Activated naive CD4-positive, alpha-beta T cell treated with anti-CD3 and anti-CD28 coated beads, Interleukin-2, amount 50 U/mL, for 16 hours (primary cell): ENCODE measurements around the gene GPATCH8.
"Not testable (repeated sequence)": the region's sequence is repeated elsewhere in the genome, so short reads cannot be mapped to it uniquely, and the experiment has no call there.

Source experiments
- DNase-seq: peaks from one replicate; pipeline ENCODE4 v3.0.0-alpha.2; 2020

The GPATCH8 gene

GRCh38 chr17:44523672-44523972 is 20.4 kb upstream of the GPATCH8 start:
- no peak for DNase-seq

GRCh38 chr17:44522883-44523671 is 19.9 kb upstream of the GPATCH8 start:
- DNase-seq: peak; percentile 53

GRCh38 chr17:44518032-44518431 is 14.8 kb upstream of the GPATCH8 start:
- DNase-seq: no peak

- not testable (repeated sequence) for DNase-seq
Measured at GRCh38 chr17:44511241-44512134, 8.3 kb upstream of the GPATCH8 start.

- not testable (repeated sequence) for DNase-seq
Measured at GRCh38 chr17:44506939-44507604, 3.9 kb upstream of the GPATCH8 start.

GRCh38 chr17:44502598-44503146 is 534 bp downstream of the GPATCH8 start:
- no peak for DNase-seq

GRCh38 chr17:44501866-44502375 is 1.3 kb downstream of the GPATCH8 start:
- DNase-seq: no peak

GRCh38 chr17:44499722-44500121 is 3.5 kb downstream of the GPATCH8 start:
- DNase-seq: no peak

- no peak for DNase-seq
Measured at GRCh38 chr17:44496815-44497214, 6.4 kb downstream of the GPATCH8 start.

- DNase-seq: no peak
Measured at GRCh38 chr17:44493339-44493738, 9.9 kb downstream of the GPATCH8 start.

GRCh38 chr17:44492706-44493272 is 10.4 kb downstream of the GPATCH8 start:
- DNase-seq: no peak

GRCh38 chr17:44489581-44489980 is 13.6 kb downstream of the GPATCH8 start:
- no peak for DNase-seq

GRCh38 chr17:44487170-44487569 is 16.0 kb downstream of the GPATCH8 start:
- no peak for DNase-seq

GRCh38 chr17:44473367-44473766 is 29.8 kb downstream of the GPATCH8 start:
- DNase-seq: no peak

- DNase-seq: no peak
Measured at GRCh38 chr17:44469676-44470075, 33.5 kb downstream of the GPATCH8 start.

- DNase-seq: no peak
Measured at GRCh38 chr17:44467108-44467507, 36.1 kb downstream of the GPATCH8 start.

GRCh38 chr17:44466339-44466738 is 36.9 kb downstream of the GPATCH8 start:
- no peak for DNase-seq

GRCh38 chr17:44465897-44466296 is 37.3 kb downstream of the GPATCH8 start:
- no peak for DNase-seq

- DNase-seq: no peak
Measured at GRCh38 chr17:44465276-44465675, 37.9 kb downstream of the GPATCH8 start.

- no peak for DNase-seq
Measured at GRCh38 chr17:44464037-44464436, 39.2 kb downstream of the GPATCH8 start.

- DNase-seq: no peak
Measured at GRCh38 chr17:44451832-44452231, 51.4 kb downstream of the GPATCH8 start.

- DNase-seq: no peak
Measured at GRCh38 chr17:44451016-44451627, 52.1 kb downstream of the GPATCH8 start.
